Ramos (cell line): Measurements from ENCODE around the gene GAREM1.
"Not testable (repeated sequence)": the region's sequence is repeated elsewhere in the genome, so short reads cannot be mapped to it uniquely, and the experiment has no call there.

Experiments
- in situ Hi-C: fragments of 300-500 bp; cut with MboI; formaldehyde crosslinking; loops from one replicate; pipeline ENCODE4 v1.14.3; 2022; ENCODE audit warnings: low sequenced_read_pairs; ENCODE audit not compliant: unreplicated experiment

GAREM1 gene

GRCh38 chr18:32373995-32374394 is 96.7 kb downstream of the GAREM1 start:
- in situ Hi-C loops = no loop called here

- in situ Hi-C loops = no loop called here
These were observed 97.2 kb downstream of the GAREM1 start for GRCh38 chr18:32373505-32373904.

- in situ Hi-C loops = no loop called here
These were observed 98.2 kb downstream of the GAREM1 start for GRCh38 chr18:32372381-32373061.

- in situ Hi-C loops = no loop called here
These were observed 98.7 kb downstream of the GAREM1 start for GRCh38 chr18:32372047-32372380.

- in situ Hi-C loops = no loop called here
These were observed 99.3 kb downstream of the GAREM1 start for GRCh38 chr18:32371384-32371783.

- in situ Hi-C loops = no loop called here
These were observed 101.7 kb downstream of the GAREM1 start for GRCh38 chr18:32368991-32369390.

- in situ Hi-C loops = no loop called here
These were observed 102.5 kb downstream of the GAREM1 start for GRCh38 chr18:32368170-32368569.

- in situ Hi-C loops = no loop called here
These were observed 103.8 kb downstream of the GAREM1 start for GRCh38 chr18:32366586-32367538.

- in situ Hi-C loops = no loop called here
These were observed 108.2 kb downstream of the GAREM1 start for GRCh38 chr18:32362484-32362883.

GRCh38 chr18:32360682-32361345 is 109.9 kb downstream of the GAREM1 start:
- in situ Hi-C loops = no loop called here

- in situ Hi-C loops = no loop called here
These were observed 112.2 kb downstream of the GAREM1 start for GRCh38 chr18:32358529-32358928.

GRCh38 chr18:32358075-32358474 is 112.6 kb downstream of the GAREM1 start:
- in situ Hi-C loops = no loop called here

- in situ Hi-C loops = no loop called here
These were observed 114.8 kb downstream of the GAREM1 start for GRCh38 chr18:32355896-32356295.

GRCh38 chr18:32354518-32354917 is 116.2 kb downstream of the GAREM1 start:
- in situ Hi-C loops = no loop called here

GRCh38 chr18:32353257-32353656 is 117.4 kb downstream of the GAREM1 start:
- in situ Hi-C loops = no loop called here

- in situ Hi-C loops = no loop called here
These were observed 119.7 kb downstream of the GAREM1 start for GRCh38 chr18:32351032-32351431.

- in situ Hi-C loops = no loop called here
These were observed 120.8 kb downstream of the GAREM1 start for GRCh38 chr18:32349728-32350395.

GRCh38 chr18:32346671-32347070 is 124.0 kb downstream of the GAREM1 start:
- in situ Hi-C loops = no loop called here

GRCh38 chr18:32343634-32344033 is 127.0 kb downstream of the GAREM1 start:
- in situ Hi-C loops = no loop called here

GRCh38 chr18:32341112-32341511 is 129.6 kb downstream of the GAREM1 start:
- in situ Hi-C loops = not testable (repeated sequence)
